Liver (tissue), 9 donors: Measurements from ENCODE around the gene ADK. TPM values are rescaled to one million over a fixed set of nuclear protein-coding genes. Genes with fewer than 3 reads are reported as not detected.

Source experiments
- DNase-seq: peaks from one replicate; pipeline ENCODE4 v3.0.0-alpha.2; 2017; ENCODE audit warnings: low spot score
- H3K27ac ChIP-seq, 2 donors: one replicate each; pipeline ENCODE4 v1.7.0; 2013; ENCODE audit warnings: inconsistent platforms in 2 of 2, low read length in 2 of 2, control low read depth in 1 of 2, low read depth in 1 of 2, mild to moderate bottlenecking in 1 of 2
- H3K27me3 ChIP-seq, 4 donors: one replicate each; pipeline versions ENCODE4 v1.6.1 to v1.7.0; 2013; ENCODE audit warnings: low read length in 3 of 4, inconsistent platforms in 1 of 4, mild to moderate bottlenecking in 1 of 4, moderate library complexity in 1 of 4; ENCODE audit not compliant: control insufficient read depth in 4 of 4, insufficient read depth in 4 of 4
- H3K36me3 ChIP-seq, 4 donors: one replicate each; pipeline versions ENCODE4 v1.6.1 to v1.7.0; 2013; ENCODE audit warnings: low read length in 3 of 4, mild to moderate bottlenecking in 3 of 4, low read depth in 1 of 4, moderate library complexity in 1 of 4; ENCODE audit not compliant: control insufficient read depth in 4 of 4, insufficient read depth in 3 of 4
- H3K4me1 ChIP-seq, 4 donors: one replicate each; pipeline versions ENCODE4 v1.6.1 to v1.7.0; 2013; ENCODE audit warnings: low read length in 3 of 4, mild to moderate bottlenecking in 3 of 4, moderate library complexity in 1 of 4; ENCODE audit not compliant: control insufficient read depth in 4 of 4, insufficient read depth in 4 of 4
- H3K4me3 ChIP-seq, 3 donors: one replicate each; pipeline versions ENCODE4 v1.6.1 to v1.7.0; 2013; ENCODE audit warnings: low read length in 3 of 3, control low read depth in 1 of 3, low read depth in 1 of 3, mild to moderate bottlenecking in 1 of 3
- H3K9ac ChIP-seq, 2 donors: one replicate each; pipeline ENCODE4 v1.7.0; 2013; ENCODE audit warnings: low read length in 2 of 2, mild to moderate bottlenecking in 2 of 2, moderate library complexity in 2 of 2, control low read depth in 1 of 2, low read depth in 1 of 2
- H3K9me3 ChIP-seq, 4 donors: one replicate each; pipeline versions ENCODE4 v1.6.1 to v1.7.0; 2013; ENCODE audit warnings: low read length in 3 of 4; ENCODE audit not compliant: control insufficient read depth in 4 of 4
- EGR1 ChIP-seq, 2 donors: IDR thresholded peaks; 2 replicates each; pipeline ENCODE4 v1.6.1; 2016 to 2018; ENCODE audit warnings: antibody characterized with exemption in 2 of 2, low read depth in 2 of 2
- FOXA1 ChIP-seq: IDR thresholded peaks from 2 replicates; pipeline ENCODE4 v1.6.1; 2016; ENCODE audit warnings: antibody characterized with exemption
- FOXA2 ChIP-seq: IDR thresholded peaks from 2 replicates; pipeline ENCODE4 v1.6.1; 2016; ENCODE audit warnings: antibody characterized with exemption
- GABPA ChIP-seq, 2 donors: IDR thresholded peaks in 1 of 2; conservative IDR thresholded peaks in 1 of 2; 2 replicates each; pipeline ENCODE4 v1.6.1; 2016; ENCODE audit warnings: antibody characterized with exemption in 2 of 2, mild to moderate bottlenecking in 1 of 2, moderate library complexity in 1 of 2
- HNF4A ChIP-seq, 2 donors: conservative IDR thresholded peaks; 2 replicates each; pipeline ENCODE4 v1.6.1; 2016; ENCODE audit warnings: antibody characterized with exemption in 2 of 2, mild to moderate bottlenecking in 2 of 2
- HNF4G ChIP-seq: IDR thresholded peaks from 2 replicates; pipeline ENCODE4 v1.6.1; 2016; ENCODE audit warnings: antibody characterized with exemption
- JUND ChIP-seq, 2 donors: IDR thresholded peaks; 2 replicates each; pipeline ENCODE4 v1.6.1; 2016; ENCODE audit warnings: antibody characterized with exemption in 2 of 2
- NR2F2 ChIP-seq: IDR thresholded peaks from 2 replicates; pipeline ENCODE4 v1.6.1; 2016; ENCODE audit warnings: antibody characterized with exemption
- RAD21 ChIP-seq, 2 donors: IDR thresholded peaks; 2 replicates each; pipeline ENCODE4 v1.6.1; 2016; ENCODE audit warnings: antibody characterized with exemption in 2 of 2, mild to moderate bottlenecking in 2 of 2
- RXRA ChIP-seq, 2 donors: IDR thresholded peaks; 2 replicates each; pipeline ENCODE4 v1.6.1; 2017 to 2018; ENCODE audit warnings: antibody characterized with exemption in 2 of 2, mild to moderate bottlenecking in 1 of 2
- SP1 ChIP-seq: IDR thresholded peaks from 2 replicates; pipeline ENCODE4 v1.6.1; 2018; ENCODE audit warnings: antibody characterized with exemption, mild to moderate bottlenecking
- TAF1 ChIP-seq: conservative IDR thresholded peaks from 2 replicates; pipeline ENCODE4 v1.6.1; 2016; ENCODE audit warnings: antibody characterized with exemption, mild to moderate bottlenecking
- YY1 ChIP-seq: IDR thresholded peaks from 2 replicates; pipeline ENCODE4 v1.6.1; 2016; ENCODE audit warnings: antibody characterized with exemption, mild to moderate bottlenecking
- WGBS: extraction: QIAGEN DNeasy Blood & Tissue Kit; methylation state at CpG from one replicate; pipeline ENCODE4 v1.1.7; 2013; 5-methylcytosine and 5-hydroxymethylcytosine counted together
- polyA plus RNA-seq, 2 donors: library from polyadenylated mRNA; stranded (reverse) in 1 of 2; unstranded in 1 of 2; fragments of 200-250 nt in 1 of 2; fragments of >200 nt in 1 of 2; fragmentation: Nextera tagmentation in 1 of 2; extraction: Ambion mirVana in 1 of 2; gene quantifications; one replicate each; pipeline versions ENCODE4 v1.2.1 to v1.2.3, GENCODE V29; 2013 to 2015
- total RNA-seq, 2 donors: library from RNA; depleted of rRNA; stranded (reverse); fragments of >200 nt; gene quantifications; one replicate each; pipeline ENCODE4 v1.2.3, GENCODE V29; 2014
- TF ChIP-seq, protein P1 (sequence below): IDR thresholded peaks from 2 replicates; pipeline ENCODE4 v1.6.1; 2016; ENCODE audit warnings: antibody characterized with exemption, mild to moderate bottlenecking
- TF ChIP-seq, protein P2 (sequence below): IDR thresholded peaks from 2 replicates; pipeline ENCODE4 v1.6.1; 2016; ENCODE audit warnings: antibody characterized with exemption
- TF ChIP-seq, protein P3 (sequence below): fragments of 150-350 bp; IDR thresholded peaks from 2 replicates; pipeline ENCODE4 v1.5.1; 2017; ENCODE audit warnings: improper control_type of control experiment, low read depth, low read length; ENCODE audit not compliant: missing input control
- TF ChIP-seq, protein P4 (sequence below): IDR thresholded peaks from 2 replicates; pipeline ENCODE4 v1.6.1; 2016; ENCODE audit warnings: antibody characterized with exemption
- TF ChIP-seq, protein P5 (sequence below): IDR thresholded peaks from 2 replicates; pipeline ENCODE4 v1.6.1; 2016; ENCODE audit warnings: antibody characterized with exemption
- donor health status: healthy.
- donor health status: healthy.
- donor health status: healthy.
- donor health status: healthy.
- donor health status: healthy.

The ADK gene
- total and polyA plus RNA-seq, 4 donors, result 18.0 to 110 (median 65.5) TPM

DNA sequence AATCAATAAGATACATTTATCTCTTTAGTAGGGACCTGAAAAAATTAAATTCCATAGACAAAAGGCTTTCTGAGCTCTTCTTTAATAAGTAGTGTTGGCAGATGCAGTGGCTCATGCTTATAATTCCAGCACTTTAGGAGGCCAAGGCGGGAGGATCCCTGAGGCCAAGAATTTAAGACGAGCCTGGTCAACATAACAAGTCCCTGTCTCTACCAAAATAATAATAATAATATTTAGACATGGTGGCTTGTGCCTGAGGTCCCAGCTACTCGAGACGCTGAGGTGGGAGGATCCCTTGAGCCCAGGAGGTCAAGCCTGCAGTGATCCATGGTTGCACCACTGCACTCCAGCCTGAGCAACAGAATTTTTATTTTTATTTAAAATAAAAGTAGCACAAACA, 280.8 kb downstream of the ADK start:
- Histone ChIP-seq H3K27ac (no peak overlapping the region), H3K9ac (no peak overlapping the region), H3K4me3 (no peak overlapping the region), H3K27me3 (no peaks in the 10 kb centered on the region), H3K9me3 (no peaks in the 10 kb centered on the region), H3K36me3 (no peaks in the 10 kb centered on the region), H3K4me1 (peaks cover 0 to 2% (median 0%) of the 10 kb centered on the region in 4 donors)
- TF ChIP-seq RAD21 (IDR thresholded peaks at IDR 0.05) (no peak), FOXA2 (no peak), TAF1 (no peak), YY1 (no peak), SP1 (no peak), RXRA (IDR thresholded peaks at IDR 0.05) (no peak), JUND (IDR thresholded peaks at IDR 0.05) (no peak), GABPA (IDR thresholded peaks at IDR 0.05 in 1 of 2, conservative IDR thresholded peaks at IDR 0.05 in 1 of 2) (no peak), NR2F2 (no peak), EGR1 (IDR thresholded peaks at IDR 0.05; ENCODE audit: low read depth in 2 of 2) (no peak), HNF4A (conservative IDR thresholded peaks at IDR 0.05) (no peak), HNF4G (no peak), FOXA1 (no peak)
- TF ChIP-seq, protein P1, sequence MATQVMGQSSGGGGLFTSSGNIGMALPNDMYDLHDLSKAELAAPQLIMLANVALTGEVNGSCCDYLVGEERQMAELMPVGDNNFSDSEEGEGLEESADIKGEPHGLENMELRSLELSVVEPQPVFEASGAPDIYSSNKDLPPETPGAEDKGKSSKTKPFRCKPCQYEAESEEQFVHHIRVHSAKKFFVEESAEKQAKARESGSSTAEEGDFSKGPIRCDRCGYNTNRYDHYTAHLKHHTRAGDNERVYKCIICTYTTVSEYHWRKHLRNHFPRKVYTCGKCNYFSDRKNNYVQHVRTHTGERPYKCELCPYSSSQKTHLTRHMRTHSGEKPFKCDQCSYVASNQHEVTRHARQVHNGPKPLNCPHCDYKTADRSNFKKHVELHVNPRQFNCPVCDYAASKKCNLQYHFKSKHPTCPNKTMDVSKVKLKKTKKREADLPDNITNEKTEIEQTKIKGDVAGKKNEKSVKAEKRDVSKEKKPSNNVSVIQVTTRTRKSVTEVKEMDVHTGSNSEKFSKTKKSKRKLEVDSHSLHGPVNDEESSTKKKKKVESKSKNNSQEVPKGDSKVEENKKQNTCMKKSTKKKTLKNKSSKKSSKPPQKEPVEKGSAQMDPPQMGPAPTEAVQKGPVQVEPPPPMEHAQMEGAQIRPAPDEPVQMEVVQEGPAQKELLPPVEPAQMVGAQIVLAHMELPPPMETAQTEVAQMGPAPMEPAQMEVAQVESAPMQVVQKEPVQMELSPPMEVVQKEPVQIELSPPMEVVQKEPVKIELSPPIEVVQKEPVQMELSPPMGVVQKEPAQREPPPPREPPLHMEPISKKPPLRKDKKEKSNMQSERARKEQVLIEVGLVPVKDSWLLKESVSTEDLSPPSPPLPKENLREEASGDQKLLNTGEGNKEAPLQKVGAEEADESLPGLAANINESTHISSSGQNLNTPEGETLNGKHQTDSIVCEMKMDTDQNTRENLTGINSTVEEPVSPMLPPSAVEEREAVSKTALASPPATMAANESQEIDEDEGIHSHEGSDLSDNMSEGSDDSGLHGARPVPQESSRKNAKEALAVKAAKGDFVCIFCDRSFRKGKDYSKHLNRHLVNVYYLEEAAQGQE, result no peak
- TF ChIP-seq, protein P2, sequence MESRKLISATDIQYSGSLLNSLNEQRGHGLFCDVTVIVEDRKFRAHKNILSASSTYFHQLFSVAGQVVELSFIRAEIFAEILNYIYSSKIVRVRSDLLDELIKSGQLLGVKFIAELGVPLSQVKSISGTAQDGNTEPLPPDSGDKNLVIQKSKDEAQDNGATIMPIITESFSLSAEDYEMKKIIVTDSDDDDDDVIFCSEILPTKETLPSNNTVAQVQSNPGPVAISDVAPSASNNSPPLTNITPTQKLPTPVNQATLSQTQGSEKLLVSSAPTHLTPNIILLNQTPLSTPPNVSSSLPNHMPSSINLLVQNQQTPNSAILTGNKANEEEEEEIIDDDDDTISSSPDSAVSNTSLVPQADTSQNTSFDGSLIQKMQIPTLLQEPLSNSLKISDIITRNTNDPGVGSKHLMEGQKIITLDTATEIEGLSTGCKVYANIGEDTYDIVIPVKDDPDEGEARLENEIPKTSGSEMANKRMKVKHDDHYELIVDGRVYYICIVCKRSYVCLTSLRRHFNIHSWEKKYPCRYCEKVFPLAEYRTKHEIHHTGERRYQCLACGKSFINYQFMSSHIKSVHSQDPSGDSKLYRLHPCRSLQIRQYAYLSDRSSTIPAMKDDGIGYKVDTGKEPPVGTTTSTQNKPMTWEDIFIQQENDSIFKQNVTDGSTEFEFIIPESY, result no peak
- TF ChIP-seq, protein P3, sequence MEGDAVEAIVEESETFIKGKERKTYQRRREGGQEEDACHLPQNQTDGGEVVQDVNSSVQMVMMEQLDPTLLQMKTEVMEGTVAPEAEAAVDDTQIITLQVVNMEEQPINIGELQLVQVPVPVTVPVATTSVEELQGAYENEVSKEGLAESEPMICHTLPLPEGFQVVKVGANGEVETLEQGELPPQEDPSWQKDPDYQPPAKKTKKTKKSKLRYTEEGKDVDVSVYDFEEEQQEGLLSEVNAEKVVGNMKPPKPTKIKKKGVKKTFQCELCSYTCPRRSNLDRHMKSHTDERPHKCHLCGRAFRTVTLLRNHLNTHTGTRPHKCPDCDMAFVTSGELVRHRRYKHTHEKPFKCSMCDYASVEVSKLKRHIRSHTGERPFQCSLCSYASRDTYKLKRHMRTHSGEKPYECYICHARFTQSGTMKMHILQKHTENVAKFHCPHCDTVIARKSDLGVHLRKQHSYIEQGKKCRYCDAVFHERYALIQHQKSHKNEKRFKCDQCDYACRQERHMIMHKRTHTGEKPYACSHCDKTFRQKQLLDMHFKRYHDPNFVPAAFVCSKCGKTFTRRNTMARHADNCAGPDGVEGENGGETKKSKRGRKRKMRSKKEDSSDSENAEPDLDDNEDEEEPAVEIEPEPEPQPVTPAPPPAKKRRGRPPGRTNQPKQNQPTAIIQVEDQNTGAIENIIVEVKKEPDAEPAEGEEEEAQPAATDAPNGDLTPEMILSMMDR, result no peak
- TF ChIP-seq, protein P4, sequence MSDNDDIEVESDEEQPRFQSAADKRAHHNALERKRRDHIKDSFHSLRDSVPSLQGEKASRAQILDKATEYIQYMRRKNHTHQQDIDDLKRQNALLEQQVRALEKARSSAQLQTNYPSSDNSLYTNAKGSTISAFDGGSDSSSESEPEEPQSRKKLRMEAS, result no peak
- TF ChIP-seq, protein P5, sequence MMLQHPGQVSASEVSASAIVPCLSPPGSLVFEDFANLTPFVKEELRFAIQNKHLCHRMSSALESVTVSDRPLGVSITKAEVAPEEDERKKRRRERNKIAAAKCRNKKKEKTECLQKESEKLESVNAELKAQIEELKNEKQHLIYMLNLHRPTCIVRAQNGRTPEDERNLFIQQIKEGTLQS, result no peak
- 98% methylated on average over 4 of the region's 4 CpGs for WGBS
- no peak for DNase-seq
